ENCODE results near the gene SERPINB11.

- TF ChIP-seq SIN3A (IDR thresholded peaks at IDR 0.05; ENCODE audit: borderline replicate concordance, insufficient read depth, low read depth, low read length) (no peak), CTCF (IDR thresholded peaks at IDR 0.05) (no peak), POLR2AphosphoS5 (IDR thresholded peaks at IDR 0.05; ENCODE audit: low read depth, low read length) (no peak), TCF7L2 (IDR thresholded peaks at IDR 0.05; ENCODE audit: low read depth, low read length) (no peak)
These were observed 808 bp upstream of the SERPINB11 start for GRCh38 chr18:63701952-63702351.
